HS-27A (cell line): Measurements from ENCODE around the gene MPP3.
"Not testable (repeated sequence)": the region's sequence is repeated elsewhere in the genome, so short reads cannot be mapped to it uniquely, and the experiment has no call there.

Experiments
- DNase-seq: peaks from one replicate; pipeline ENCODE4 v3.0.0-alpha.2; 2012; ENCODE audit warnings: low read depth, missing footprints

Gene MPP3

GRCh38 chr17:43832976-43833829, at the start of gene MPP3:
Gene MPP3, minus strand, starts transcription at chr17:43833146. Its CDS starts 1,240 bp downstream, at chr17:43831906.
- DNase-seq: no peak

GRCh38 chr17:43881758-43882505, 49.0 kb upstream of the MPP3 start:
- no peak for DNase-seq

DNA sequence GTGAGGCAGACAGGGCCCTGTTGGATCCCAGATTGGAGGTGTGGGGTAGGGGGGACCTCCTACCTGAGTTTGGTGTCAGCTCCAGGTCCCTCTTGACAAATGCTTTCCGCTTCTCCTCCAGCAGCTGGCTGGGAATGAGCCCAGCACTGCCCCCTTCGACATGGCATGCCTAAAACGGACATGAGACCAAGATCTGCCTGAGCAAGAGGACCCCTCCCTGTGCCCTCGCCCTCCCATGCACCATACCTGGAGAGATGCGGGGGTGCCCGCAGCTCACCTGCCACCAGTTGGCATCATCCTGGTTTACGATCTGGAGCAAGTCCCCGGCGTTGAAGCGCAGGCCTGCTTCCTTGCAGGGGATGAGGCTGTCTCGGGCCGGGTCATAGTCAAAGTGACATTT, 48.2 kb upstream of the MPP3 start:
- no peak for DNase-seq

GRCh38 chr17:43880420-43880991, 47.6 kb upstream of the MPP3 start:
- DNase-seq: no peak

GRCh38 chr17:43879723-43880419, 46.9 kb upstream of the MPP3 start:
- DNase-seq: no peak

- DNase-seq: peak; percentile 23
These were observed 45.6 kb upstream of the MPP3 start for GRCh38 chr17:43878260-43879175.

- DNase-seq: no peak
These were observed 44.7 kb upstream of the MPP3 start for GRCh38 chr17:43877451-43878155.

DNA sequence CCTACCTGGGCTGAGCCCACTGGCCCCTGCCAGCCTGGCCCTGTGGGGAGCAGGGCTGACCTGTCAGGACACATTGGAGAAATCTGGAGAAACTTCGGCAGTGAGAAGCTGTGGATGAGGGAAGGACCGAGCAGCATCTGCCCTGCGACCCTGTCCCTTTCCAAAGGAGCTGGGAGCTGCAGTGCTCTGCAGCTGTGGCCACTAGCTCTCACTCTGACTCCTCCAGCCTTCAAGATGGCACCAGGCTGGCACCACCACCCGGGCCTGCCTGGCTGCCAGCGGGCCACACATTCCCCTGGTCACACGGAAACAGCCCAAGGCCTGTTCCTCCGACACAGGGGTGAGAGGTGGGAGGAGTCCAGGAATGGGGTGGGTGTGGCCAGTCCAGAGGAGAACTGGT, 44.1 kb upstream of the MPP3 start:
- no peak for DNase-seq

- no peak for DNase-seq
These were observed 42.7 kb upstream of the MPP3 start for GRCh38 chr17:43875476-43876147.

- DNase-seq: no peak
These were observed 41.3 kb upstream of the MPP3 start for GRCh38 chr17:43874293-43874692.

DNA sequence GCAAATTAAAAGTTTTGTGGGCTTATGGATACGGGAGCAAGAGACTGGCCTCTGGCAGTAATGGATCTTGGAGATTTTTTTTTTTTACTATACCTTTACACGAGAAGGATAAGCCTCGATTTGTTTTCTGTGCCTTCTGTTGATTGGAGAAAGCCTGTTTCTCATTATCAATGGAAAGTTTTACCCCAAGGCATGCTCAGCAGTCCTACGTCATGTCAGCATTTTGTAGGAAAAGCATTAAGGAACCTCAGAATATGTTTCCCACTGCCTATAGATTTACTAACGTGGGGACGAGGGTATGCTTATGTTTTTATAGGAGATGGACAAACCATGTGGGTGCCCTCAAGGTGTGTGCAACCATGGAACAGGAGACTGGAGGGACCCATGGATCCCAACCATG, 40.9 kb upstream of the MPP3 start:
- DNase-seq: no peak

GRCh38 chr17:43873091-43873490, 40.1 kb upstream of the MPP3 start:
- no peak for DNase-seq

DNA sequence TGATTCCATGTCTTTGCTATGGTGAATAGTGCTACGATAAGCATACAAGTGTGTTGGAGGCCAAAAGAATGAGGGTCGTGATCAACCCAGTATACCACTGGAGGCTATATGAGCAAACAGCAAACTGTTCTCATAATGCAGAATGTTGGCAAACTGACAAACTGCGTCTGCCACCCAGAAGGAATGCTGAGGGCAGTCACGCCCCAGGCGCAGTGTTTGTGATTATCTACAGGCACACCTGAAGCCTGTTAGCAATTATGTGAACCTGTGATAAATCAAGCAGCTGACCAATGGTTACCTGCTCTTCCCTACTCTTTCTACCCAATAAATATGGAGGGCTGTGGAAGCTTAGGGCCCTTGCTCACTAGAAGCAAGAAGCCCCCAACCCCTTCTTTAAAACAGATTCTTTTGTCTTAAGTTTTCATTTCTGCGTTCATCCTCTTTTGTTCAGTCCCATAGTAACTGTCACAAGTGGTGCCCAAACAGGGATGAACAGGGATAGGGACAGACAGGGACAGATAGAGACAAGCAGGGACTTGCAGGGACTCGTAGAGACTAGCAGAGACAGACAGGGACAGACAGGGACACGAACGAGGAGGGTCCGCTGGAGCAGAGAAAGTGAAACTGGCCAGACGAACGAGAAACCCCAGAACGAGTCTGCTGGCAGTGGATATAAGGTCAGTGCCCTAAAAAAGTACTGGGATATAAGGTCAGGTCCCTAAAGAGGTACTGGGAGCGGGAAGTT, 39.2 kb upstream of the MPP3 start:
- no peak for DNase-seq

DNA sequence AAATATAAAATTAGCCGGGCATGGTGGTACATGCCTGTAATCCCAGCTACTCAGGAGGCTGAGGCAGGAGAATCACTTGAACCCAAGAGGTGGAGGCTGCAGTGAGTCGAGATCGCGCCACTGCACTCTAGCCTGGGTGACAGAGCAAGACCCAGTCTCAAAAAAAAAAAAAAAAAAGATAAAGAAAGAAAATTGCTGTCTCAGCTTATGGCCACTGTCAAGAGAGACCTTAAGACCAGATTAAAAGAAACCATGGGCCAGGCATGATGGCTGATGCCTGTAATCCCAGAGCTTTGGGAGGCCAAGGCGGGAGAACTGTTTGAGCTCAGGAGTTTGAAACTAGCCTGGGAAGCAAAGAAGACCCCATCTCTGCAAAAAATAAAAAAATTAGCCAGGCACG, 36.1 kb upstream of the MPP3 start:
- DNase-seq: not testable (repeated sequence)

- no peak for DNase-seq
These were observed 35.5 kb upstream of the MPP3 start for GRCh38 chr17:43868226-43868994.

DNA sequence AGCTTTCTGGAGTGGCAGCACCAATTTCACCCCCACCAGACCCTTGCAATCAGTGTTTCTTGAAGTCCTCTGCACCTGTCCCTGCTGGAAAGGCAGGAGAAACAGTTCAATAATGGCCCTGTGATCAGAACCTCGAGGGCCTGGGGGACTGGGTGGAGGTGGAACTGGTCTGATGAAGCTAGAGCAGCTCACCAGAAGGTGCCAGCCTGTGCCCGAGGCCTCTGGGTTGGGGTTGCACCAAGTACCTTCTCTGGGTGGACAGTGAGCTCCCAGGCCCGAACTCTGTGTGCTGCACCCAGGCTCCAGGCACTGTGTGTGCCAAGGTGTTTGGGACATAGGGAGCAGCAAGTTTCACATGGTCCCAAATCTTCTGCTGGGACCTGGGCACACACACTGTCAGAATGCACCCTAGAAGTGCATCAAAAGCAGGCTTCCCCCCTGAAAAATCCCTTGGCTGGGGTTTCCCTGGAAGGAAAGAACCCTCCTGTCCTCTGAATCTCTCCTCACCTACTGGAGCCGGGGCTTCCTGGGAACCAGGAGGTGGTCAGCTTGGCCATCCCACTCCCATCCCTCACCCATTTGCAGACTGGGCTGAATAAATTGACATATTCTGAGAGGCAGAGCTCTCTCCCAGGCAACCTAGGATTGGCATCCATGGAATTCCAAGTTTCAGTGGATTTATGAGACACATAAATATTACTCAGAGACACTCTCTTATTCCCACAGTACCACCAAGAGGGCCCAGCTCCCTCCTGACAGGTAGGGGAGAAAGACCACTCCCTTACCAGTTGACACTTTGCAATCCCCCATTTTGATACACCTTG, 31.4 kb upstream of the MPP3 start:
- no peak for DNase-seq

DNA sequence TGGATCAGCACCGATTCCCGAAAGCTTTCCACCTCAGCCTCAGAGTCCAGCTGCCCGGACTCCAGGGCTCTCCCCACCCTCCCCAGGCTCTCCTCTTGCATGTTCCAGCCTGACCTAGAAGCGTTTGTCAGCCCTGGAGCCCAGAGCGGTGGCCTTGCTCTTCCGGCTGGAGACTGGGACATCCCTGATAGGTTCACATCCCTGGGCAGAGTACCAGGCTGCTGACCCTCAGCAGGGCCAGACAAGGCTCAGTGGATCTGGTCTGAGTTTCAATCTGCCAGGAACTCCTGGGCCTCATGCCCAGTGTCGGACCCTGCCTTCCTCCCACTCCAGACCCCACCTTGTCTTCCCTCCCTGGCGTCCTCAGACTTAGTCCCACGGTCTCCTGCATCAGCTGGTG, 29.0 kb upstream of the MPP3 start:
- no peak for DNase-seq
